SK-N-SH (cell line): Measurements from ENCODE around the gene ATR. TPM values are rescaled to one million over a fixed set of nuclear protein-coding genes. Genes with fewer than 3 reads are reported as not detected.
"Not testable (repeated sequence)": the region's sequence is repeated elsewhere in the genome, so short reads cannot be mapped to it uniquely, and the experiment has no call there.

ENCODE experiments used
- CTCF ChIA-PET: fragments of 300-600, 350-600 bp; formaldehyde crosslinking; extraction: SDS; loops from one replicate; lab custom pipeline; 2021; lab: Yijun Ruan, JAX
- POLR2A ChIA-PET: fragments of 350-600 bp; sonication (Branson Sonifier 250); formaldehyde crosslinking; extraction: SDS; loops from one replicate; lab custom pipeline; 2020; ENCODE audit warnings: antibody characterized with exemption, inconsistent platforms; lab: Yijun Ruan, JAX
- DNase-seq: peaks from one replicate; pipeline ENCODE4 v3.0.0; 2012
- H2AFZ ChIP-seq: fragments of 200-600 bp; sonication (generic); 2 replicates; pipeline ENCODE4 v1.8.1; 2016; ENCODE audit warnings: antibody characterized with exemption, mild to moderate bottlenecking, low read depth
- H3F3A ChIP-seq: fragments of 200-600 bp; sonication (generic); replicated peaks from 2 replicates; pipeline ENCODE3; 2016; ENCODE audit warnings: antibody characterized with exemption, mild to moderate bottlenecking; ENCODE audit not compliant: insufficient read depth
- H3K27ac ChIP-seq, 2 experiments: fragments of 200-500 bp in 1 of 2; fragments of 200-600 bp in 1 of 2; sonication (Bioruptor generic) in 1 of 2; sonication (generic), shearing (Covaris generic) in 1 of 2; 2 replicates each; pipeline versions ENCODE4 v1.5.1 to v1.6.1; 2014 to 2016; ENCODE audit warnings: low read depth in 2 of 2, inconsistent platforms in 1 of 2, low read length in 1 of 2, mild to moderate bottlenecking in 1 of 2, mixed read lengths in 1 of 2
- H3K27me3 ChIP-seq: fragments of 200-600 bp; sonication (generic), shearing (Covaris generic); 2 replicates; pipeline ENCODE4 v1.6.1; 2016; ENCODE audit warnings: mixed run types; ENCODE audit not compliant: insufficient read depth
- H3K36me3 ChIP-seq, 2 experiments: fragments of 200-500 bp in 1 of 2; fragments of 200-600 bp in 1 of 2; sonication (Bioruptor generic) in 1 of 2; sonication (generic) in 1 of 2; replicated peaks in 1 of 2; 2 replicates each; pipeline versions ENCODE3 to v1.5.1; 2014 to 2016; ENCODE audit warnings: low read length in 1 of 2, mild to moderate bottlenecking in 1 of 2; ENCODE audit not compliant: insufficient read depth in 2 of 2, control insufficient read depth in 1 of 2
- H3K4me1 ChIP-seq, 2 experiments: fragments of 200-500 bp in 1 of 2; fragments of 200-600 bp in 1 of 2; sonication (Bioruptor generic) in 1 of 2; sonication (generic), shearing (Covaris generic) in 1 of 2; 2 replicates each; pipeline versions ENCODE4 v1.5.1 to v1.6.1; 2014 to 2016; ENCODE audit warnings: low read depth in 1 of 2, low read length in 1 of 2, mixed run types in 1 of 2; ENCODE audit not compliant: insufficient read depth in 2 of 2, control insufficient read depth in 1 of 2
- H3K4me2 ChIP-seq: fragments of 200-600 bp; sonication (generic), shearing (Covaris generic); 2 replicates; pipeline ENCODE4 v1.6.1; 2017; ENCODE audit warnings: mixed run types
- H3K4me3 ChIP-seq, 2 experiments: fragments of 200-500 bp in 1 of 2; fragments of 200-600 bp in 1 of 2; sonication (Bioruptor generic) in 1 of 2; sonication (generic), shearing (Covaris generic) in 1 of 2; 2 replicates each; pipeline versions ENCODE4 v1.5.1 to v1.8.1; 2014 to 2016; ENCODE audit warnings: low read depth in 2 of 2, inconsistent platforms in 1 of 2, low read length in 1 of 2, mild to moderate bottlenecking in 1 of 2, mixed read lengths in 1 of 2, moderate library complexity in 1 of 2
- H3K79me2 ChIP-seq: fragments of 200-600 bp; sonication (generic); 2 replicates; pipeline ENCODE4 v1.8.1; 2017; ENCODE audit warnings: mild to moderate bottlenecking; ENCODE audit not compliant: insufficient read depth
- H3K9ac ChIP-seq: fragments of 200-600 bp; sonication (generic); 2 replicates; pipeline ENCODE4 v1.6.1; 2017; ENCODE audit warnings: mixed run types
- H3K9me2 ChIP-seq: fragments of 200-600 bp; sonication (generic); 2 replicates; pipeline ENCODE4 v1.6.1; 2017; ENCODE audit warnings: mixed run types
- H3K9me3 ChIP-seq: fragments of 200-600 bp; sonication (generic); 2 replicates; pipeline ENCODE4 v1.6.1; 2017; ENCODE audit warnings: mixed run types, mild to moderate bottlenecking, moderate library complexity
- H4K20me1 ChIP-seq: fragments of 200-600 bp; sonication (generic); 2 replicates; pipeline ENCODE4 v1.6.1; 2017; ENCODE audit warnings: mild to moderate bottlenecking, mixed run types; ENCODE audit not compliant: insufficient read depth
- CHD2 ChIP-seq: fragments of 150-350 bp; IDR thresholded peaks from 2 replicates; pipeline ENCODE4 v1.6.1; 2018; ENCODE audit warnings: low read length; ENCODE audit not compliant: partially characterized antibody
- ELF1 ChIP-seq: IDR thresholded peaks from 2 replicates; pipeline ENCODE4 v1.4.0; 2012
- EP300 ChIP-seq, 2 experiments: IDR thresholded peaks; 2 replicates each; pipeline versions ENCODE4 v1.4.0 to v1.6.1; 2012; ENCODE audit warnings: borderline replicate concordance in 1 of 2, low read depth in 1 of 2, low read length in 1 of 2
- EZH2phosphoT487 ChIP-seq: fragments of 200-600 bp; sonication (generic); IDR thresholded peaks from 2 replicates; pipeline ENCODE4 v1.6.1; 2017; ENCODE audit warnings: low read depth, mixed run types, mild to moderate bottlenecking, antibody characterized with exemption, moderate library complexity, borderline replicate concordance
- MXI1 ChIP-seq: IDR thresholded peaks from 2 replicates; pipeline ENCODE4 v1.6.1; 2012; ENCODE audit warnings: mild to moderate bottlenecking, low read depth, low read length, improper control_type of control experiment
- POLR2AphosphoS5 ChIP-seq: IDR thresholded peaks from 2 replicates; pipeline ENCODE4 v1.6.1; 2012; ENCODE audit warnings: low read depth, low read length
- RFX5 ChIP-seq: IDR thresholded peaks from 2 replicates; pipeline ENCODE4 v1.6.1; 2012; ENCODE audit warnings: mild to moderate bottlenecking, improper control_type of control experiment, low read length
- SIN3A ChIP-seq: IDR thresholded peaks from 2 replicates; pipeline ENCODE4 v1.6.1; 2012; ENCODE audit warnings: low read depth, mild to moderate bottlenecking, low read length, moderate library complexity, borderline replicate concordance
- SMC3 ChIP-seq: IDR thresholded peaks from 2 replicates; pipeline ENCODE4 v1.6.1; 2012; ENCODE audit warnings: low read depth, low read length, improper control_type of control experiment
- TAF1 ChIP-seq: IDR thresholded peaks from 2 replicates; pipeline ENCODE4 v1.6.1; 2012; ENCODE audit warnings: low read depth, mild to moderate bottlenecking, low read length, moderate library complexity, borderline replicate concordance
- YY1 ChIP-seq: IDR thresholded peaks from 2 replicates; pipeline ENCODE4 v1.4.0; 2012; ENCODE audit warnings: low read depth, mild to moderate bottlenecking
- WGBS: methylation state at CpG from one replicate; pipeline ENCODE4 v1.1.6; 2017; ENCODE audit warnings: low lambda C conversion rate; 5-methylcytosine and 5-hydroxymethylcytosine counted together
- polyA plus RNA-seq, 3 experiments: library from polyadenylated mRNA; depleted of rRNA; stranded (reverse); fragments of >200 nt; gene quantifications; 2 replicates each; pipeline ENCODE4 v1.2.3, GENCODE V29; 2012
- TF ChIP-seq, protein P1 (sequence below): IDR thresholded peaks from 2 replicates; pipeline ENCODE4; 2012
- TF ChIP-seq, protein P2 (sequence below): fragments of 200-600 bp; sonication (generic); IDR thresholded peaks from 2 replicates; pipeline ENCODE4 v1.6.1; 2017; ENCODE audit warnings: antibody characterized with exemption, mild to moderate bottlenecking, moderate library complexity
- TF ChIP-seq, protein P3 (sequence below): IDR thresholded peaks from 2 replicates; pipeline ENCODE4 v1.4.0; 2012; ENCODE audit warnings: low read depth, borderline replicate concordance

ATR gene
- polyA plus RNA-seq, 1 of the 3 experiments (the other 2 are of a cell fraction): 7.3 TPM

DNA sequence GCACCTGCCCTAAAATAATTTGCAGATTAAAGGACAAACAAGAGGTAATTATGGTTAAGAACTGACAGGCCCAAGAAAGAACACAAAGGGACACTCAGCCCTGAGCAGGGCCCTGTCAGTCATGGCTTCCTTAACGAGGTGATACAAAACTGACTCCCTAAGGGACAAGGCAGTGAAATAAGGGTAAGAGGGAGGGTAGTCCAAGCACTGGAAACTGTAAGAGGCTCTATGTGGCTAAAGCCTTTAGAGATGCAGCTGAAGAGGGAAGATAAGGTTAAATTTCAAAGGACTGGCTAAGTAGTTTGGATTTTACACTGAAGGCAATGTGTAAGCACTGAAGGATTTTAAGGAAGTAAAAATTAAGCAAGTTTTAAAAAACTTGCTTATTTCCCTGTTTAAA, 3.9 kb downstream of the ATR start:
- 89% methylated on average over 1 of the region's 1 CpG for WGBS
- ChIA-PET POLR2A (no interaction called here), CTCF (interaction anchor here (0.9 kb wide), 1 partner anchor 12 kb away, joined by 3 read pairs; no protein-coding TSS in a partner anchor)

DNA sequence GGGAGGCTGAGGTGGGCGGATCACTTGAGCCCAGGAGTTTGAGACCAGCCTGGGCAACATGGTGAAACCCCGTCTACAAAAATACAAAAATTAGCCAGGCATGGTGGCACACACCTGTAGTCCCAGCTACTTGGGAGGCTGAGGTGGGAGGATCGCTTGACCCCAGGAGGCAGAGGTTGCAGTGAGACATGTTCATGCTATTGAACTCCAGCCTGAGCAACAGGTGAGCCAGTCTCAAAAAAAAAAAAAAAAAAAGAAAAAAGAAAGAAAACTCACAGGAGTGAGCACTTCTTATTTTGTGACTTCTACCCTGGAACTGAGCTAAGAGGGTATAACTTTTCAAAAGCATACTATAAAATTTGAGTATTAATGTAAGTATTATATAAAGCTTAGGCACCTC, 4.3 kb downstream of the ATR start:
- H3K79me2 ChIP-seq: peaks cover 89% of the 10 kb centered on the region
- H3K4me1 ChIP-seq, H3K27ac ChIP-seq, H3K4me3 ChIP-seq, H3K27me3 ChIP-seq, H3F3A ChIP-seq, H3K36me3 ChIP-seq, H4K20me1 ChIP-seq, POLR2A ChIA-PET, H3K9me2 ChIP-seq, H2AFZ ChIP-seq, H3K9me3 ChIP-seq, H3K4me2 ChIP-seq, DNase-seq, H3K9ac ChIP-seq: not testable (repeated sequence)
- WGBS: 94% methylated on average over 3 of the region's 3 CpGs
- CTCF ChIA-PET: interaction anchor here (0.9 kb wide), 1 partner anchor 13 kb away, joined by 3 read pairs; no protein-coding TSS in a partner anchor

More for the DNA sequence above, 3.9 kb downstream of the ATR start:
- no peak for DNase-seq
- H3F3A ChIP-seq: peaks cover 4% of the 10 kb centered on the region
- H3K79me2 ChIP-seq: peaks cover 85% of the 10 kb centered on the region
- H4K20me1 ChIP-seq: no peaks in the 10 kb centered on the region
- H3K27ac ChIP-seq: no peak overlapping the region
- peaks cover 4 to 5% of the 10 kb centered on the region in 2 experiments; a peak in 3 of 4 replicates for H3K4me1 ChIP-seq
- no peaks in the 10 kb centered on the region for H3K27me3 ChIP-seq
- H3K4me2 ChIP-seq: no peak overlapping the region
- no peak overlapping the region for H3K9ac ChIP-seq
- H2AFZ ChIP-seq: no peak overlapping the region
- H3K9me3 ChIP-seq: no peaks in the 10 kb centered on the region
- no peak for TF ChIP-seq SIN3A
- TF ChIP-seq, protein P1, sequence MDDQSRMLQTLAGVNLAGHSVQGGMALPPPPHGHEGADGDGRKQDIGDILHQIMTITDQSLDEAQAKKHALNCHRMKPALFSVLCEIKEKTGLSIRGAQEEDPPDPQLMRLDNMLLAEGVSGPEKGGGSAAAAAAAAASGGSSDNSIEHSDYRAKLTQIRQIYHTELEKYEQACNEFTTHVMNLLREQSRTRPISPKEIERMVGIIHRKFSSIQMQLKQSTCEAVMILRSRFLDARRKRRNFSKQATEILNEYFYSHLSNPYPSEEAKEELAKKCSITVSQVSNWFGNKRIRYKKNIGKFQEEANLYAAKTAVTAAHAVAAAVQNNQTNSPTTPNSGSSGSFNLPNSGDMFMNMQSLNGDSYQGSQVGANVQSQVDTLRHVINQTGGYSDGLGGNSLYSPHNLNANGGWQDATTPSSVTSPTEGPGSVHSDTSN: no peak
- no peak for TF ChIP-seq SMC3
- no peak for TF ChIP-seq EP300 (IDR thresholded peaks at IDR 0.05; ENCODE audit: borderline replicate concordance in 1 of 2, low read depth in 1 of 2, low read length in 1 of 2)
- TF ChIP-seq, protein P2, sequence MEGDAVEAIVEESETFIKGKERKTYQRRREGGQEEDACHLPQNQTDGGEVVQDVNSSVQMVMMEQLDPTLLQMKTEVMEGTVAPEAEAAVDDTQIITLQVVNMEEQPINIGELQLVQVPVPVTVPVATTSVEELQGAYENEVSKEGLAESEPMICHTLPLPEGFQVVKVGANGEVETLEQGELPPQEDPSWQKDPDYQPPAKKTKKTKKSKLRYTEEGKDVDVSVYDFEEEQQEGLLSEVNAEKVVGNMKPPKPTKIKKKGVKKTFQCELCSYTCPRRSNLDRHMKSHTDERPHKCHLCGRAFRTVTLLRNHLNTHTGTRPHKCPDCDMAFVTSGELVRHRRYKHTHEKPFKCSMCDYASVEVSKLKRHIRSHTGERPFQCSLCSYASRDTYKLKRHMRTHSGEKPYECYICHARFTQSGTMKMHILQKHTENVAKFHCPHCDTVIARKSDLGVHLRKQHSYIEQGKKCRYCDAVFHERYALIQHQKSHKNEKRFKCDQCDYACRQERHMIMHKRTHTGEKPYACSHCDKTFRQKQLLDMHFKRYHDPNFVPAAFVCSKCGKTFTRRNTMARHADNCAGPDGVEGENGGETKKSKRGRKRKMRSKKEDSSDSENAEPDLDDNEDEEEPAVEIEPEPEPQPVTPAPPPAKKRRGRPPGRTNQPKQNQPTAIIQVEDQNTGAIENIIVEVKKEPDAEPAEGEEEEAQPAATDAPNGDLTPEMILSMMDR: no peak
- no peak for TF ChIP-seq MXI1
- no peak for TF ChIP-seq TAF1
- TF ChIP-seq, protein P3, sequence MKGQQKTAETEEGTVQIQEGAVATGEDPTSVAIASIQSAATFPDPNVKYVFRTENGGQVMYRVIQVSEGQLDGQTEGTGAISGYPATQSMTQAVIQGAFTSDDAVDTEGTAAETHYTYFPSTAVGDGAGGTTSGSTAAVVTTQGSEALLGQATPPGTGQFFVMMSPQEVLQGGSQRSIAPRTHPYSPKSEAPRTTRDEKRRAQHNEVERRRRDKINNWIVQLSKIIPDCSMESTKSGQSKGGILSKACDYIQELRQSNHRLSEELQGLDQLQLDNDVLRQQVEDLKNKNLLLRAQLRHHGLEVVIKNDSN: no peak
- TF ChIP-seq EZH2phosphoT487: no peak
- no peak for TF ChIP-seq CHD2
- TF ChIP-seq RFX5: no peak
- no peak for TF ChIP-seq POLR2AphosphoS5
- TF ChIP-seq ELF1: no peak
- TF ChIP-seq YY1: no peak
- H3K4me3 ChIP-seq: no peak overlapping the region
- no peaks in the 10 kb centered on the region for H3K9me2 ChIP-seq
- peaks cover 0 to 6% of the 10 kb centered on the region in 2 experiments for H3K36me3 ChIP-seq

DNA sequence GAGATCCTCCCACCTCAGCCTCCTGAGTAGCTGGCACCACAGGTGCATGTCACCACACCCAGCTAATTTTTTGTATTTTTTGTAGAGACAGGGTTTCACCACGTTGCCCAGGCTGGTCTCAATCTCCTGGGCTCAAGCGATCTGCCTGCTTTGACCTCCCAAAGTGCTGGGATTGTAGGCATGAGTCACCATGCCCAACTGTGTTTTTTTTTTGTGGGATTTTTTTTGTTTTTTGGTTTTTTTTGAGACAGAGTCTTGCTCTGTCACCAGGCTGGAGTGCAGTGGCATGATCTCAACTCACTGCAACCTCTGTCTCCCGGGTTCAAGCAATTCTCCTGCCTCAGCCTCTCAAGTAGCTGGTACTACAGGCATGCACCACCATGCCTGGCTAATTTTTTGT, 9.1 kb downstream of the ATR start:
- H3K4me3 ChIP-seq, H3K9me2 ChIP-seq, H3K27ac ChIP-seq, H3K9me3 ChIP-seq, H2AFZ ChIP-seq, POLR2A ChIA-PET, H3K9ac ChIP-seq, CTCF ChIA-PET, H3F3A ChIP-seq, H3K4me1 ChIP-seq, H3K27me3 ChIP-seq, H4K20me1 ChIP-seq, H3K4me2 ChIP-seq, DNase-seq: not testable (repeated sequence)
- H3K79me2 ChIP-seq: peaks cover 69% of the 10 kb centered on the region
- WGBS: 85% methylated on average over 3 of the region's 3 CpGs
- peaks cover 5 to 26% of the 10 kb centered on the region in 2 experiments for H3K36me3 ChIP-seq
